NCI-H187 (cell line): ENCODE results near the gene TREM1.
"Not testable (repeated sequence)": the region's sequence is repeated elsewhere in the genome, so short reads cannot be mapped to it uniquely, and the experiment has no call there.

Experiments used
- DNase-seq, 2 experiments: peaks; one replicate each; lab custom pipeline; 2025; lab: John Stamatoyannopoulos, UW

TREM1 gene

GRCh38 chr6:41257369-41258195 lies 28.9 kb downstream of the TREM1 start:
- DNase-seq = peak in 1 of 2 experiments; percentile 33

GRCh38 chr6:41256383-41256782 lies 30.1 kb downstream of the TREM1 start:
- no peak for DNase-seq

GRCh38 chr6:41255638-41256246 lies 30.7 kb downstream of the TREM1 start:
- no peak for DNase-seq

- no peak for DNase-seq
Observed at GRCh38 chr6:41255110-41255509, 31.4 kb downstream of the TREM1 start.

GRCh38 chr6:41252401-41253169 lies 33.9 kb downstream of the TREM1 start:
- no peak for DNase-seq

- no peak for DNase-seq
Observed at GRCh38 chr6:41247882-41248705, 38.4 kb downstream of the TREM1 start.

- DNase-seq = no peak
Observed at GRCh38 chr6:41247288-41247865, 39.1 kb downstream of the TREM1 start.

- DNase-seq = not testable (repeated sequence)
Observed at GRCh38 chr6:41246529-41246928, 40.0 kb downstream of the TREM1 start.

GRCh38 chr6:41239467-41240159 lies 46.9 kb downstream of the TREM1 start:
- DNase-seq = no peak

GRCh38 chr6:41237128-41237527 lies 49.4 kb downstream of the TREM1 start:
- DNase-seq = no peak

- DNase-seq = no peak
Observed at GRCh38 chr6:41236276-41236675, 50.2 kb downstream of the TREM1 start.

GRCh38 chr6:41232667-41233066 lies 53.8 kb downstream of the TREM1 start:
- DNase-seq = no peak

GRCh38 chr6:41231246-41231645 lies 55.2 kb downstream of the TREM1 start:
- DNase-seq = no peak

GRCh38 chr6:41229721-41230120 lies 56.8 kb downstream of the TREM1 start:
- DNase-seq = no peak

- no peak for DNase-seq
Observed at GRCh38 chr6:41228616-41229015, 57.9 kb downstream of the TREM1 start.

- no peak for DNase-seq
Observed at GRCh38 chr6:41228096-41228495, 58.4 kb downstream of the TREM1 start, which contains the start of gene TREML4. Gene TREML4 (plus strand): TSS chr6:41228349. CDS start chr6:41228428, 79 bp downstream.

GRCh38 chr6:41226752-41227151 lies 59.7 kb downstream of the TREM1 start:
- DNase-seq = peak in 1 of 2 experiments; percentile 55

- no peak for DNase-seq
Observed at GRCh38 chr6:41224800-41225199, 61.7 kb downstream of the TREM1 start.
